H1 (cell line): Measurements from ENCODE around the gene PHACTR1.

Experiments used
- CREB1 ChIP-seq: IDR thresholded peaks from 2 replicates; pipeline ENCODE4 v1.6.1; 2012; ENCODE audit warnings: inconsistent platforms
- EP300 ChIP-seq, 2 experiments: IDR thresholded peaks; 1 replicate in 1 of 2; 2 replicates in 1 of 2; pipeline ENCODE4 v1.6.1; 2011 to 2012; ENCODE audit warnings: low read depth in 2 of 2, low read length in 2 of 2, mild to moderate bottlenecking in 2 of 2, borderline replicate concordance in 1 of 2, inconsistent platforms in 1 of 2, moderate library complexity in 1 of 2
- TF ChIP-seq, protein P1 (sequence below), 3 experiments: IDR thresholded peaks; 1 replicate in 2 of 3; 2 replicates in 1 of 3; pipeline versions ENCODE4 v1.5.1 to v1.6.1; 2011; ENCODE audit warnings: low read length in 3 of 3, mild to moderate bottlenecking in 3 of 3, inconsistent platforms in 2 of 3, low read depth in 1 of 3, moderate library complexity in 1 of 3; ENCODE audit not compliant: insufficient read depth in 1 of 3; ENCODE audit errors: control extremely low read depth in 1 of 3

DNA sequence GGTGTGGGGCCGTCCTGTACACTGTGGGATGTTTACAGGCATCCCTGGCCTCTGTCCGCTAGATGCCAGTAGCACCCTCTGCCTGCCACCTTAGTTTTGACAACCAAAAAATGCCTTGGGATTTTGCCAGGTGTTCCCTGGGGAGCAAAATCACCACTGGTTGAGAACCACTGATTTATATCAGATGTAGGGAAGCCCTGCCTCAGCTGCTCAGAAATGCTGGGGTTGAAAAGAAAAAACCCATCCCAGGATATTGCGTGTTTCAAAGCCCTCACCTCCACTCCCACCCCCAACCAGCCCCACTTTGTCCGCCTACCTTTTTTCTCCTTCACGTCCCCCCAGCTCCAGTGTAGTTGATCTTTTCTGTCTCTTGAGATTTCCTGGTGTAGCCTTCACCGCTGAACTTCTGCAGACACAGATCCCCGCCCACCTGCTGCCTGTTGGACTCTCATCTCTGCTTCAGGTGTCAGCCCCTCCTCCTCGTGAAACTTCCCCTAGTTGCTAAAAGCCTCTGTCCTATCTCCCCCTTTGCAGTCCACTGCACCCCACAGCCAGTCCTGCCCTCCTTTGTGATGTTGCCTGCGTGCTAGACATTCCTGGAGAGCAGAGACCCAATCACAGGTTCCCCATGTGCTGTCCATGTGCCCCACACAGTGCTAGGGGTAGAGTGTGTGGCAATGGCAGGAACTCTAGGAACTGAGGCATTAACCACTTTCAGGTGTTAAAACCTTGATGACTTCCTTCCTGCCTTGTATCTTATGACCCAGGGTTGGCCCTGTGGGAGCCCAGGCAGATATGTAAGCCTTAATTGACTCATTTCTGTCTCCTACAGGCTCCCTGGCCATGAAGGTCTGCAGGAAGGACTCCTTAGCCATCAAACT is 512.9 kb downstream of the PHACTR1 start:
- TF ChIP-seq, protein P1, sequence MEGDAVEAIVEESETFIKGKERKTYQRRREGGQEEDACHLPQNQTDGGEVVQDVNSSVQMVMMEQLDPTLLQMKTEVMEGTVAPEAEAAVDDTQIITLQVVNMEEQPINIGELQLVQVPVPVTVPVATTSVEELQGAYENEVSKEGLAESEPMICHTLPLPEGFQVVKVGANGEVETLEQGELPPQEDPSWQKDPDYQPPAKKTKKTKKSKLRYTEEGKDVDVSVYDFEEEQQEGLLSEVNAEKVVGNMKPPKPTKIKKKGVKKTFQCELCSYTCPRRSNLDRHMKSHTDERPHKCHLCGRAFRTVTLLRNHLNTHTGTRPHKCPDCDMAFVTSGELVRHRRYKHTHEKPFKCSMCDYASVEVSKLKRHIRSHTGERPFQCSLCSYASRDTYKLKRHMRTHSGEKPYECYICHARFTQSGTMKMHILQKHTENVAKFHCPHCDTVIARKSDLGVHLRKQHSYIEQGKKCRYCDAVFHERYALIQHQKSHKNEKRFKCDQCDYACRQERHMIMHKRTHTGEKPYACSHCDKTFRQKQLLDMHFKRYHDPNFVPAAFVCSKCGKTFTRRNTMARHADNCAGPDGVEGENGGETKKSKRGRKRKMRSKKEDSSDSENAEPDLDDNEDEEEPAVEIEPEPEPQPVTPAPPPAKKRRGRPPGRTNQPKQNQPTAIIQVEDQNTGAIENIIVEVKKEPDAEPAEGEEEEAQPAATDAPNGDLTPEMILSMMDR (IDR thresholded peaks at IDR 0.05; ENCODE audit: control extremely low read depth in 1 of 3, insufficient read depth in 1 of 3, low read depth in 1 of 3, low read length in 3 of 3): peak; percentile 41 to 52 (median 41); a peak in 3 of 4 replicates
- no peak for TF ChIP-seq EP300 (IDR thresholded peaks at IDR 0.05; ENCODE audit: borderline replicate concordance in 1 of 2, low read depth in 2 of 2, low read length in 2 of 2)
- TF ChIP-seq CREB1: no peak
